Activated CD4-positive, alpha-beta T cell treated with anti-CD3 and anti-CD28 coated beads for 48 hours (primary cell): ENCODE measurements around the gene MTX1.
"Not testable (repeated sequence)": the region's sequence is repeated elsewhere in the genome, so short reads cannot be mapped to it uniquely, and the experiment has no call there.

Source experiments
- DNase-seq: peaks from one replicate; pipeline ENCODE4 v3.0.0-alpha.2; 2020

Gene MTX1

DNA sequence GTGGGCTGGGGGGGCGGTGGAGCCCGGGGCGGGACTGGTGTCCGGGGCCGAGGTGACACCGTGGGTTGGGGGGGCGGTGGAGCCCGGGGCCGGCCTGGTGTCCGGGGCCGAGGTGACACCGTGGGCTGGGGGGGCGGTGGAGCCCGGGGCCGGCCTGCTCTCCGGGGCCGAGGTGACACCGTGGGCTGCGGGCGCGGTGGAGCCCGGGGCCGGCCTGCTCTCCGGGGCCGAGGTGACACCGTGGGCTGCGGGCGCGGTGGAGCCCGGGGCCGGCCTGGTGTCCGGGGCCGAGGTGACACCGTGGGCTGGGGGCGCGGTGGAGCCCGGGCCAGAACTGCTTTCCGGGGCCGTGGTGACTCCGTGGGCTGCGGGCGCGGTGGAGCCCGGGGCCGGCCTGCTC lies 18.6 kb upstream of the MTX1 start:
- not testable (repeated sequence) for DNase-seq

DNA sequence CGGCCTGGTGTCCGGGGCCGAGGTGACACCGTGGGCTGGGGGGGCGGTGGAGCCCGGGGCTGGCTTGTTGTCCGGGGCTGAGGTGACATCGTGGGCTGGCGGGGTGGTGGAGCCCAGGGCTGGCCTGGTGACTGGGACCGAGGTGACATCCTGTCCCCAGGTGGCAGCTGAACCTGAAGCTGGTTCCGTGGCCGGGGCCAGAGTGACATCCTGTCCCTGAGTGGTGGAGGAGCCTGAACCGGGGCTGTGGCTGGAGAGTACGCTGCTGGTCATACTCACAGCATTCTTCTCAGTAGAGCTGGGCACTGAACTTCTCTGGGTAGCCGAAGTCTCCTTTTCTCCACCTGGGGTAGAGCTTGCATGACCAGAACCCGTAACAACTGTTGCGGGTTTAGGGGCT lies 16.6 kb upstream of the MTX1 start:
- DNase-seq, result no peak

DNA sequence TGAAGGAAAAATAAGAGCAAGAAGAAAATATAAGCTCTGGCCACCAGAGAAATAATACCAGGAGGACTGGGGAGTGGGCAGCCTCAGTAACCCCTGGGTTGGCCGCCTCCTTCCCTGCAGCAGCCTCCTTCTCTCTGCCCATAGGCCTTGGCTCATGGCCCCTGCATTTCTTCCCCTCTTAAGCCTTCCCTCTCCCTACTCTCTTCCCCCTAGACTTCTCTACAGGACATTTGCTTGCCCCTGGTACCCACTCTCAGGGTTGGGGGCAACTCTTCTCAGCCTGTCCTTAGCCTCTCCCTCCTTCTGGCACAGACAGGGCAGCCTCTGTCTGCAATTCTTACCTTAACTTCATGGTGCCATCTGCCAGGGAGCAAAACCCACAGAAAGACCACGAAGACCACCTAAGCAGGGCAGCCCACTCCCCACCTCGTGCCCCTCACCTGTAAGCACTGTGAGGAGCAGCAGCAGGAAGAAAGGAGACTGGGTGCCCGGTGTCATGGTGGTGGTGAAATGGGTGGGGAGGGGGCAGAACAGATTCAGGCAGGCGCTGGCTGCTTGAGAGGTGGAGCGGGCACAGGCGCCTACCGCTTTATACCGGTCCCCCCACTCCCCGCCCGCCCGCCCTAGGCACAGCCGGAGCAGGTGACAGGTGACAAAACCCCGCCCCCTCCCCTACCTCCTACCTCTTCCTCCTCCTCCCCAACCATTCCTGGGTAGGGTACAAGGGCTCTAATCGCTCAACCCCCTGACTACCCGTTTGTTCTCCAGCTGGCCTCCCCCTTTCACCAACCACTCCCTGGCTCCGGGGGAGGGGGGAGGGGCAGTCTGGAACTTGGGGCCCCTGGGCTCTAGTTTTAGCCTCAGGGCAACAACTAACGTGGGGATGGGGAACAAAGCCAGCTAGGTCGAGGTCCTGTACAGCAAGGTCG lies 15.9 kb upstream of the MTX1 start:
- peak; percentile 65 for DNase-seq

DNA sequence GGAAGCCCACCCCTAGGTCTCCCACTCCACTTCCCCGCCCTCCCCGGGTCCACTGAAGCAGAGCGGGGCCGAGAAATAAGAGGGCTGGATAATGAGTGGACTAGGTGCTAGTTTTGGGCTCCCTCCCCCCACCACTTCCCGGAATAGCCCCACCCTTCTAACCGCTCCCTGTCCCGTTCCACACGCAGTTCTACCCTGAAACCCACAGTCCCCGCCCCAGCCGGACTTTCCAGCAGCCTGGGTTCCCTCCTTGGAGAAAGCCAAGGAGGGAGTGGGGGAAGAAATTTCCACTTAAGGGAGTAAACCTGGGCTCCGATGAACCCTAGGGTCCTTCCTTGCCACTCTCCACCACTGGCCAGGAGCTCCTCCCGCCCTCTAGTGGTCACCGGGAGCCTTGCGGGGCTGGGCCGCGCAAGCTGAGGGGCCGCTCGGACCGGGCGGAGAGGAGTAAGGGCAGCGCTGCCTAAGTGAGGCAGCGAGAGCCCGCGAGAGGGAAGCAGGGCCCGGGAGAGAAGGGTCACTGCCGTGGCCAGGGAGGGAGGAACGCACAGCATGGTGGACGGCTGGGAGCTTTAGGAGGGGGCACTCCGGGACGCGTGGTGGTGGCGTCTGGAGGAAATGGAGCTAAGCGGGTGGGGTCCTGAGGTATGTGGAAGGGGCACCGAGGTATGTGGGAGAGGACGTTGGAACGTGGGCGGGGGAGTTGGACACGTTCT lies 15.1 kb upstream of the MTX1 start:
- DNase-seq, result peak; percentile 88

DNA sequence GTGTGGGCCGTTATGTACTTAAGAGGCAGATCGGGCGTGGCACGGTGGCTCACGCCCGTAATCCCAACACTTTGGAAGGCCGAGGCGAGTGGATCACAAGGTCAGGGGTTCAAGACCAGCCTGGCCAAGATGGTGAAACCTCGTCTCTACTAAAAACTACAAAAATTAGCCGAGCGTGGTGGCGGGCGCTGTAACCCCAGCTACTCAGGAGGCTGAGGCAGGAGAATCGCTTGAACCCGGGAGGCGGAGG lies 14.6 kb upstream of the MTX1 start:
- DNase-seq, result not testable (repeated sequence)

DNA sequence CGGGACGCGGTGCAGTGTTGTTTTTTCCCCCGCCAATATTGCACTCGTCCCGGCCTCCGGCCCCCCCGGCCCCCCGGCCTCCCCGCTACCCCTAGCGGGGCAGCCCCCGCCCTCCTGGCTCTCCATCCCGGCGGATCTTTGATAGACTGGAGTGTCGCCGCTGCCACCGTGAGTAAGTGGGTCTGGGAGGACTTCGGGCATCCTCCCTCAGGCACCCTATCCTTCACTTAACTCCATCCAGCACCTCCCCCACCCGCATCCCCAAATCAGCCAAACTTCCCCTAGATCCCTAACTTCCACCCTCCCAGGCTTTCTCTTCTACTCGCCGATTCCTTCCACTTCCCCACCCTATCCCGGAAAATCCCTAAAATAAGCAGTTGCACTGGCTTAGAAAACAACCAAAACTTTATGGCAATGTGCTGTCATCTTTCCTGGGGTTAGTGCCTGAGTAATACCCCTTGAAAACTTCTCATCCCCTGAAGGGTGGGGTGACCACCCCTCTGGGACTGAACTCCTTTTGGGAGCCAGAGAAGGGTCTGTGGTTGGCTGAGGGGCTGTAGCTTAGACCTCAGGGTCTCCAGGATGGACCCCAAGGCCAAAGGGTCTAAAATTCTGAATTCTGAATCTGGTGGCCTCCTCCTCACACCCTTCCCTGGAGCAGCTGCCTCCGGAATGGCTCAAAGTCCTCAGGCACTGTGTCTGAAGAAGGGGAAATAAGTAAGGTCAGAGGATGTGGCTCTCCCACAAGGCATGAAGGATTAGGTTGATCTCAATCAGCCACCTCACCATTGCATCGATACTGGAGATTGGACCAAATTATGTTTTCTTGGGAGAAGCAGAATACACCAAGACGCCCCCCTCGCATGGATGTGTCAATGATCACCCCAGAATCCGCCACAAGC lies 13.0 kb upstream of the MTX1 start:
- no peak for DNase-seq

DNA sequence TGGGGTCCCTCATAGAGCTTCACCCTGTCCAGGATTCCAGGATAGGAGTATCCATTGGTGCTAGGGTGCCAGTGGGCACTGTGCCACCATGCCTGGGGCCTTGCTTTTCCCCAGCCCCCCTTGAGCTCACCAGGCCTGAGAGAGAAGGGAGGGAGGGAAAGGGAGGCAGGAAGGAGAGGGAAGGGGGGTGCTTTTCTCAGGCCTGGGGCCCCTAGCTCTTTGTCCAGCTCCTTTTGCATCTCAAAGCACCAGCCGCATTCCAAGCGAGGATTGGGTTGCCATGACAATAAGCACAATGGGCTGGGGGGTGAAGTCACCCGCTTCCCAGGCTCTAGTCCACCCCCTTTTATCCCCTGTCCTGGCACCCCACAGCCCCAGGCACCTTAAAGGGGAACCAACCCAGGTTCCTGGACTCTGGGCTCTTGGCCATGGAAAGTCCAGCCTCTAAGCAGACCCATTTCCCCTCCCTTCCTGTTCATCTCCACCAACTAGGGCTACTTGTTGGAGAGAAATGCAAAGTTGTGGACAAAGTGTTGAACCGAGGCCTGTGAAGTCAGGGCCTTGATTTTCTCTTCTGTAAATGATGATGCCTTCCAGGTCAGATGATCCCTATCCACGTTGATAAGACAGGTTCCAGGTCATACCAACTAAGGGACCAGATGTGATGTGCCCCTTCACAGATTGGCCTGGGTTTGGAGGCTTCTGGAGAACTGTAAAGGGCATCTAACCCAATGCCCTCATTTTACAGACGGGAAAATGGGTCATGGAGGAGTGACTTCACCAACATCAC lies 12.2 kb upstream of the MTX1 start:
- no peak for DNase-seq

DNA sequence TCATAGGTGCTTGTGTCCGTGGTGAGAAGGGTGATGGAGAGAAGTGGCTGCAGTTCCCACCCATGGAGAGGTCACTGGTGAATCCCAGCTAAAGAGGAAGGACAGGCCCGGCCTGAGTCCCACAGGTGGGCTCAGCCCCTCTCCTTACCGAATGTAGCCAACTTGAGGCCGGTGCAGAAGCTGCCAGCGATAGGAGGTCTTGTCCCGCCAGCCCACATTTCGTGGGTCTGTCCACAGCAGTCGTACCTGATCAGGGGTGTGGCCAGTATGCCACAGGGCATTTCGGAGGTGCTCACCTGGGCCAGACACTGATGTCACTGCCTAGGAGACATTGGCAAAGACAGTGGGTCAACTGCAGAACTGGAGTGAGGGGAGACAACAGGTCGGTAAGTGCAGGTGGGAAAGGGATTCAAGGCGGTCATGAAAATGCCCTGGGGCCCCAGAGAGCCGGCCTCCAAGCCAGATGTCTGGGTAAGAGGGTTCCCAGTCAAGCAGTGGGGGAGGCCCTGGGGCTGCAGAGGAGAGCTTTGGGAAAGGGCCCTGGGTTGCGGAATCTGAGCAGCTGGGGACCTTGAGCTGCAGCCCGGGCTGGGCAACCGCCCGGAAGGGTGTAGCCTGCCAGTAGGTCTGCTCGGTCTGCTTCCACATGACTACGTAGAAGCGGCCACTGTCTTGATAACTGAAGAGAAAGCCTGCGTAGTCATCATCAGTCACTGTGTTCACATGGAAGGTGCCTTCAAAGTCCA lies 11.4 kb upstream of the MTX1 start:
- DNase-seq, result no peak

DNA sequence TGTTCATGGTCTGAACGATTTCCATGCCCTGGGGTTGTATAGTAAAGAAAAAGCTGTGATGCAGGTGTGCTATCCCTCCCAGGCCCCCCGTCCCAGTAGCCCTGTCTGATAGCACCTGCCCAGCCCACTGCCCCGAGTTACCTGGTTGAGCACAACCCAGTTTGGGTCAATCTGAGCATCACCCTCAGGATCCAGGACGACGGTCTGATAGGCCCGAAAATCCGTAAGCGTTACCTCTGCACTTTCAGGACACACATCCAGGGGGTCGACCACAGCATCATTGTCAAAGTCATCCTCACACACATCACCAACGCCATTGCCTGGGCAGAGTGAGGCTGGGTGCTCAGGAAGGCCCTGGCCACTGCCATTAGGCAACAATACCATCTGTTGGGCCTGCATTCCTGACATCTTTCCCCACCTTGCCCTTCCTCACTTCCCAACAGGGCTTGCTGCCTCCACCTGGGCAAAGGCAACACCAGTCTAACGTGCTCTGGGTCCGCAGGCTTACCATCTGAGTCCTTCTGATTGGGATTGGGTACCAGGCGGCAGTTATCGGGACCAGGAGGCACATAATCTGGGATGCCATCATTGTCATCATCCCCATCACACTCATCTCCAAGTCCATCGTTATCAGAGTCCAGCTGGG lies 10.5 kb upstream of the MTX1 start:
- no peak for DNase-seq

DNA sequence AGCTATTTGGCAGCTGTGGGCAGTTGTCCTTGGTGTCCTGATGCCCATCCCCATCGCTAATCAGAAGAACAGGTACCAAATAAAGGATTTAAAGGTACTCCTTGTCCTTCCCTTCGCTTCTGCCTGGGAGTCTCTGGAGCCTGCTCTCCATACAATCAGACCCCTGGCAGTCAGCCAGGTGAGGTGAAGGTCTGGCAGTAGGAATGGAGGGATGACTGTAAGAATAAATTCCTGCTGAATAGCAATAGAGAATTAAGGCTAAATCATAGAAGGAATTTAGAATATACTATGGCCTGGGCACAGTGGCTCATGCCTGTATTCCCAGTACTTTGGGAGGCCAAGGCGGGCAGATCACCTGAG lies 10.0 kb upstream of the MTX1 start:
- DNase-seq, result no peak

DNA sequence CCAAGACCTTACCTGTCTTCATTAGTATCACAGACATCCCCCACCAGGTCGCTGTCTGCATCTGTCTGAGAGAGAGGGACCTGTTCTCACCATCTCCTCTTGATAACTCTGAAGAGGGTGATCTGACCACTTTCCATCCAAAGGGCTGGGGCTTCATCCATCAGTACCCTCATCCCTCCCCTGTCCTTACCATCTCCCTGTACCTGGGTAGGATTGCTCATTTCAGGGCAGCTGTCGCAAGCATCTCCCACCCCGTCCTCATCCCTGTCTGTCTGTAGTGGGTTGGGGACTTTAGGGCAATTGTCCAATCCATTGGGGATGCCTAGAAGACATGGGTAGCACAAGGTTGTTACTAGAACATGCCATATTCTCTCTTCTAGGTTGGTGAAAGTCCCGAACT lies 8.7 kb upstream of the MTX1 start:
- DNase-seq, result no peak

DNA sequence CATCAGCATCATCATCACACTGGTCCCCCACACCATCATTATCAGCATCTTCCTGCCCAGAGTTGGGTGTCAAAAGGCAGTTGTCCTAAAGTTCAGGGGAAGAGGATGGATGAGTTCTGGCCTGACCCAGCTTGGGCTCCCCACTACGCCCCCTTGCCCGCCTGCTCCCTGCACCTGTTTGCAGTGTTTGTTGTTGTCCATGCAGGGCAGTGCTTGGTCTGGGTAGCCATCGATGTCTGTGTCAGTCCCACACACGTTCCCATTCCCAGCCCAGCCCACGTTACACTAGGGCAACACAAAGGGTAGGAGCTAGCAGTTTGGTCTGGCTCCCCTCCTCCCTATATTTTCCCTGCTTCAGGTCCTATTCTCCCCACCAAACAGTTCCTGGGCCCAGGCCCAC lies 7.6 kb upstream of the MTX1 start:
- DNase-seq, result no peak

DNA sequence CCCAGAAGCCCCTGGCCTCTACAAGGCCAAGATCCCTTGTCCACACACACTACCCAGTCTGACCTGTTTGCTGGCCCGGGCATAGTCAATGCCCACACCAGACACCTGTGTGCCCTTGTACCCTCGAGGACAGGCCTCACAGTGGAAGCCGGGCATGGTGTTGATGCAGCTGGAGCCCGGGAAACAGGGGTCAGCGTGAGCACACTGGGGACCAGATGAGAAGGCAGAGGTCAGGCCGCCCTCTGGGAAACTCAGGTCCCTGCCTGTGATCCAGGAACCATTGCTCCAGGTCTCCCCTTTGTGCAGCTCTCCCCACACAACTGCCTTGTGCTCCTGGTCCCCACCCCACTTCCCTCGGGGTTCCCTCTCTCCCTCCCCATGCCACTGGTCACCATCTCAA lies 6.3 kb upstream of the MTX1 start:
- DNase-seq, result no peak

DNA sequence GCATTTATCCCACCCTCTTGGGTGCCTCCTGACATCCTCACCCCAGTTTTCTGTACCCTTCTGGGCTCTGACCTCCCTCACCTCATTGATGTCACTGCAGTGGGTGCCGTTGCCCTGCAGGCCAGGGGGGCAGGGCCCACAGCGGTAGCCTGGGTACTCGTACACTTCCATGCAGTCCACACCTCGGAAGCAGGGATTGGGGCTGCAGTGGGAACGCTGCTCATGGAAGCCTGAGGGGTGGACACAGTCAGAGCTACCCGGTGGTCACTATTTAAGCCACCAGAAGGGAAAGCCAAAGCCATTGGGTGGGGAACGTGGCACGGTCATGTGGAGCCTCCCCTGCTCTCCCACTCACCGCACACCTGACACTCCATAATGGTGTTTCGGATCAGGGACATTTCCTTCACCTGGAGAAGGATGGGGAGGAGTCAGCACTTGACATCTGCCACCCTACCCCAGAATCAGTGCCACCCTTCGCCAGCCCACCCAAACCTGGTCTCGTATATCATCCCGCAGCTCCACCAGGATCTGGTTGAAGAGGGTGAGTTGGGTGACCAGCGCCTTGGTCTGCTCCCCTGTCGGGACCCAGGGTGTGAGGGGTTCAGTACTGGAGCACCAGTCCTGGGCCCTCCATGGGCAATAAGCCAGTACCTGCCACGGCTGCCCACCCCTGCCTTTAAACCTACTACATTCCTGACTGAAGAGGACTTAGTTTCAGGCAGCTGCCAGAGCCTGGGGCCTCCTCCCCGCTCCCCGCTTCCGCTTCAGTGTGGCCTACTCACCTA lies 5.6 kb upstream of the MTX1 start:
- no peak for DNase-seq

DNA sequence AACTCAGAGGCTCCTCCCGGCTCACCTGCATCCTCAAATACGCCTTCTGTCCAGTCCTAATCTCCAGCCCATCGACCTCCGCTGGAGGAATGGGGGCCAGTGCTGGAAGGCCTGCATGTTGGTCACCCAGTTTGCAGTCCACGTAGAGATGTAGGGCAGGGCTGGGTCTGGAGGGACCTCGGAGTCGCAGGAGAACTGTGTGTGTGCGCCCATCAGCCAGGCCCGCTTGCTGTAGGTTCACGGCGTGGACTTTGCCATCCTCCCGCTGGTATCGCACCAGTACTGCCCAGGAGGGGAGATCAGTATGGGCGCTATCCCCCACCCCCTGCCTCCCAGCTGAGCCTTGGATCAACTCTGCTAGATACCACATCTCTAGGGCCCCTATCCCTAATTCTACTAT lies 3.5 kb upstream of the MTX1 start:
- DNase-seq, result no peak

DNA sequence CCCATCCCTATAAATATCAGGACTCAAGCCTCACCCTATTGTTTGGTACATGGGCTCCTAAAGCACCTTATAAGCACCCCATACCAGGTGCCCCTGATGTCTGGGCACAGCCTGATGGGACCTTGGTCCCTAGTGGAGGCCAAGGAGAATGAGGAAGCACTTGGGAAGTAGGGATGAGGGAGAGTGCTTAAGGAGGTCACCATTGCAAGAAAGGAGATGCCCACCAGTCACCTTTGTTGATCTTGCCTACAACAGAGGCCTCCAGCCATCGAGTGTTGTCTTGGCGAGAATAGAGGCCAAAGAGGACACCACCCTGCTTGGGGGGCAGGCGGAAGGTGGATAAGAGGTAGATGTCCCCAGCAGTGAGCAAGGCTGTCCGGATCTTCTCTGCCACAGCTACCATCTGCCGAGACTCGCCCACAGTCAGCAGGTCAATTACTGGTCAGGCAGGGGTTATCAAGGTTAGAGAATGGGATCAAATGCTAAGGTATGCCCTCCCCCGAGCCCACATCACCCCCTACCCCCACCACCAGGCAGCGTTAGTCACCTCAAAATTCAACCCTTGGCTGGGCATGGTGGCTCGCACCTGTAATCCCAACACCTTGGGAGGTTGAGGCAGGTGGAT lies 2.4 kb upstream of the MTX1 start:
- DNase-seq, result no peak

DNA sequence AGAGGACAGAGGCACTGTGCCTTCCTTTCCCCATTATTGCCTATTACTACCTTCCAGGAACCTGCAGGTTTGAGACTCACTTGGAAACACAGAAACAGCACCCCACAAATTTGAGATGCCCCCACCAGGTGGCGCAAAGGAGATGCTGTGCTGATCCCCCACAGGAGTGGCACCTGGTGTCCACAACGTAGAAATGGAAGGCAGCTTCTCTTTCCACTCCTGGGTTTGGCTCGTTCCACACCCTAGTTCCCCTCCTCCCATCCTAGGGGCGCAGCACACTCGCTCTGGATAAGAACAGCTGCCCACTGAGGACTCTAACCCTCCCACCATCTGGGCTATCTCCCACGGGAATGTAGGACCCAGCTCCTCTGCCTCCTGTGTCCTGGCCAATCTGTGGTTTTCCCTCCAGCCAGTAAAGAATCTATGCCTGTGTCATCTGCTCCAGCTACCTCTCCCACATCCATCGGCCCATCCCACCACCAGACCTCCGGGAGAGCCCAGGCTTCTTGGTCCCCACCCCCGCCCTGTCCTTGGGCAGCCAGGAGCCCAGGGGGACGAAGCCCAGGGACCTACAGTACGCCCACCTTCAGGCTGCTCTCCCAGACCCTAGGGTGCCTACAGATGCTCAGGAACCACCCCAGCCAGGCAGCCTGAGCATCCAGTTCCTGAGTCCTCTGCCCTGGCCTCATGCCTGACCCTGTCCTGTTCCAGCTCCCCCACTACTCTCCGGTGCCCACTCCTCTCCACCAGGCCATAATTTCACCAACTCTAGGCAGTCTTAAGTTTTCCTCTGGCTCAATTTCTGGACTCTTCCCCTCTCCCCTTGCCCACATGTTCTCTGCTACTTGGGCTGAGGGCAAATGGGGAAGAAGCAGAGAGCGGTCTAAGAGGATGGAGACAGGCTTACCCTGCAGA lies 1.3 kb upstream of the MTX1 start:
- DNase-seq, result peak; percentile 94

DNA sequence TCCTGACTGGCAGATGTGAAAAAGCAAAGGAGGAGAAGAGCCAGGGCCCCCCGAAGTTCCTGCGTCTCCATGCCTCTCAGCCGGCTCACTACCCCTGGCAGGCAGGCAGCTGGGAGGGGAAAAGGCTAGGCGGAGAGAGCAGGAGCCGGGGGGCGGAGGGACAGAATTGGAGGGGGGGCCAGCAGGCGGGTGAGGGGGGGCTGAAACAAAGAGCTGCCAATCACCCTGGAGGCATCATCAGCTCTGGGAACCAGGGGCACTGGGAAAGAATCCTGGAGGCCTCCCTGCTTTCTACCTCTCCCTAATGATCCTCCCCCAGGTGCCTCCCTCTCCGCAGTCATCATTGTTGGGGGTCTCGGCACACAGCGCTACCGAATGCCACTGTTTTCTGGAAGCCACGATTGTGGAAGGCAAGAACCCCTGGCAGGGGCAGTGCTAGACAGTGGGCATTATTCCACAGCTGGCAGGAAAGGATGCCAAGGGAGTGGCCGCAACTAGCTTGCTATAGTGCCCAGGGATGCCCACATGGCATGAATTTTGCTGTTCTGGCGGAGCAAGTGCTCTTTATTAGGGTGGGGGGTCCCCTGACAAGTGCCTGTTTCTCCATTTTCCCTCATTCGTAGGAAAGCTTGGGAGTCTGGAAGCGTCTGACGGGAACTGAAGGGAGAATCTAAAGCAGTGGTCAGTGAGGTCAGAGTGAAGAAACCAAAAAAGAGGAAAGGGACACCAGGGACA lies 522 bp upstream of the MTX1 start, which contains the start of gene THBS3:
Gene THBS3, minus strand, starts transcription at position 92 of the 735 bp plus-strand sequence. Its CDS starts 21 bp downstream, at position 71.
- no peak for DNase-seq
